ENCODE data around the gene SEMA6C. TPM values are rescaled to one million over a fixed set of nuclear protein-coding genes. Genes with fewer than 3 reads are reported as not detected.
"Not testable (repeated sequence)": the region's sequence is repeated elsewhere in the genome, so short reads cannot be mapped to it uniquely, and the experiment has no call there.

SEMA6C gene
- total and polyA plus RNA-seq, 10 donors = 2.0 to 9.4 (median 4.2) TPM

DNA sequence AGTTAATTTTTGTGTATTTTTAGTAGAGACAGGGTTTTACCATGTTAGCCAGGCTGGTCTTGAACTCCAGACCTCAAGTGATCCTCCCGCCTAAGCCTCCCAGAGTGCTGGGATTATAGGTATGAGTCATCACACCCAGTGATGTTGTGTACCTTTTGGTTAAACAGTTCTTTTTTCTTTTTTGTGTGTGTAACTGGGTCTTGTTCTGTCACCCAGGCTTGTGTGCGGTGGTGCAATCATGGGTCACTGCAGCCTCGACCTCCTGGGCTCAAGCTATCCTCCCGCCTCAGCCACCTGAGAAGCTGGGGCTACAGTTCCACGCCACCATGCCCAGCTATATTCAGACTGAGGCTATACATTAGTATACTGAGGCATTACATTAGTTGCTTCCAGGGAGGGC is 38.1 kb downstream of the SEMA6C start:
- Histone ChIP-seq H3K4me1 (no peaks in the 10 kb centered on the region), H3K9me3 (no peaks in the 10 kb centered on the region), H3K27me3 (replicated peaks in 1 of 7) (no peaks in the 10 kb centered on the region), H3K4me3 (no peak overlapping the region), H3K27ac (no peak overlapping the region), H3K36me3 (peaks cover 4 to 89% (median 24%) of the 10 kb centered on the region in 6 donors)
- WGBS, 5 donors = 90 to 97% (median 95%) methylated on average over 5 of the region's 5 CpGs
- DNase-seq = no peak
- no peak for TF ChIP-seq POLR2AphosphoS5 (IDR thresholded peaks at IDR 0.05)
- no peak for TF ChIP-seq POLR2A (IDR thresholded peaks at IDR 0.05)
- TF ChIP-seq, protein P1, sequence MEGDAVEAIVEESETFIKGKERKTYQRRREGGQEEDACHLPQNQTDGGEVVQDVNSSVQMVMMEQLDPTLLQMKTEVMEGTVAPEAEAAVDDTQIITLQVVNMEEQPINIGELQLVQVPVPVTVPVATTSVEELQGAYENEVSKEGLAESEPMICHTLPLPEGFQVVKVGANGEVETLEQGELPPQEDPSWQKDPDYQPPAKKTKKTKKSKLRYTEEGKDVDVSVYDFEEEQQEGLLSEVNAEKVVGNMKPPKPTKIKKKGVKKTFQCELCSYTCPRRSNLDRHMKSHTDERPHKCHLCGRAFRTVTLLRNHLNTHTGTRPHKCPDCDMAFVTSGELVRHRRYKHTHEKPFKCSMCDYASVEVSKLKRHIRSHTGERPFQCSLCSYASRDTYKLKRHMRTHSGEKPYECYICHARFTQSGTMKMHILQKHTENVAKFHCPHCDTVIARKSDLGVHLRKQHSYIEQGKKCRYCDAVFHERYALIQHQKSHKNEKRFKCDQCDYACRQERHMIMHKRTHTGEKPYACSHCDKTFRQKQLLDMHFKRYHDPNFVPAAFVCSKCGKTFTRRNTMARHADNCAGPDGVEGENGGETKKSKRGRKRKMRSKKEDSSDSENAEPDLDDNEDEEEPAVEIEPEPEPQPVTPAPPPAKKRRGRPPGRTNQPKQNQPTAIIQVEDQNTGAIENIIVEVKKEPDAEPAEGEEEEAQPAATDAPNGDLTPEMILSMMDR (IDR thresholded peaks at IDR 0.05 in 8 of 11, conservative IDR thresholded peaks at IDR 0.05 in 3 of 11) = no peak
- intact Hi-C loops (cut with DNase I; ENCODE audit: low total_unique reads) = no loop called here

DNA sequence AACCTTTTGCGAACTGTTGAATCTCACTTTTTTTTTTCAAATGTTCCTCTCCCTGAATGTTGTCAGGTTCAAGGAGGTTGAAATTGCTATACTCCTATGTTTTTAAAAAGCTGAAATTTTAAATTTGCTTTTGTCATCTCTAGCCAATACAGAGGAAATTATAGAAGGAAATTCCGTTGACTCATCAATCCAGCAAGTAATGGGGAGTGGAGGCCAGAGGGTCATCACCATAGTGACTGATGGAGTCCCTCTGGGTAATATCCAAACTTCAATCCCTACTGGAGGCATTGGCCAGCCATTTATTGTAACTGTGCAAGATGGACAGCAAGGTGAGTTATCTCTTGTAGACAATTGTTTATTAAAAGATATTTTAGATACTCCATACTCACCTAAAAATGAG is 39.5 kb downstream of the SEMA6C start:
- intact Hi-C loops (cut with DNase I; ENCODE audit: low total_unique reads) = no loop called here
- 75 to 84% (median 78%) methylated on average over 2 of the region's 2 CpGs for WGBS, 5 donors
- Histone ChIP-seq H3K4me3 (no peak overlapping the region), H3K9me3 (no peaks in the 10 kb centered on the region), H3K27me3 (replicated peaks in 1 of 7) (no peaks in the 10 kb centered on the region), H3K4me1 (no peaks in the 10 kb centered on the region), H3K36me3 (peaks cover 4 to 89% (median 24%) of the 10 kb centered on the region in 6 donors), H3K27ac (no peak overlapping the region)
- TF ChIP-seq, protein P1 (IDR thresholded peaks at IDR 0.05 in 8 of 11, conservative IDR thresholded peaks at IDR 0.05 in 3 of 11) = no peak
- TF ChIP-seq POLR2AphosphoS5 (IDR thresholded peaks at IDR 0.05) = no peak
- no peak for TF ChIP-seq POLR2A (IDR thresholded peaks at IDR 0.05)
- DNase-seq = no peak

DNA sequence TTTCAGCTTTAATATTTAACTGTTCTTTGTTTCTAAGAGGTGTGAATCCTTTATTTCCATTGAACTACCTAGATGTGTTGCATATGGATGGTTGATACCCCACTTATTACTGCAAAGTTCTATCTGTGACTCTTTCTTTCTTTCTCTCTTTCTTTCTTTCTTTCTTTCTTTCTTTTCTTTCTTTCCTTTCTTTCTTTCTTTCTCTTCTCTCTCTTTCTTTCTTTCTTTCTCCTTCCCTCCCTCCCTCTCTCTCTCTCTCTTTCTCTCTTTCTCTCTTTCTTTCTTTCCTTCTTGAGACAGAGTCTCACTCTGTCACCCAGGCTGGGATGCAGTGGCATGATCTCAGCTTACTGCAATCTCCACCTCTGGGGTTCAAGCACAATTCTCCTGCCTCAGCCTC is 41.8 kb downstream of the SEMA6C start:
- TF ChIP-seq POLR2AphosphoS5 (IDR thresholded peaks at IDR 0.05) (no peak), POLR2A (IDR thresholded peaks at IDR 0.05) (no peak)
- TF ChIP-seq, protein P1 (IDR thresholded peaks at IDR 0.05 in 8 of 11, conservative IDR thresholded peaks at IDR 0.05 in 3 of 11) = no peak
- Histone ChIP-seq H3K27ac (no peak overlapping the region), H3K27me3 (replicated peaks in 1 of 7) (no peaks in the 10 kb centered on the region), H3K9me3 (no peaks in the 10 kb centered on the region), H3K4me1 (no peaks in the 10 kb centered on the region), H3K36me3 (peaks cover 0 to 73% (median 19%) of the 10 kb centered on the region in 6 donors), H3K4me3 (no peak overlapping the region)
- DNase-seq = no peak
- intact Hi-C loops (cut with DNase I; ENCODE audit: low total_unique reads) = loop anchor here (5.0 kb wide), 1 partner anchor 53 kb away; the partner anchor contains the start of gene TNFAIP8L2

DNA sequence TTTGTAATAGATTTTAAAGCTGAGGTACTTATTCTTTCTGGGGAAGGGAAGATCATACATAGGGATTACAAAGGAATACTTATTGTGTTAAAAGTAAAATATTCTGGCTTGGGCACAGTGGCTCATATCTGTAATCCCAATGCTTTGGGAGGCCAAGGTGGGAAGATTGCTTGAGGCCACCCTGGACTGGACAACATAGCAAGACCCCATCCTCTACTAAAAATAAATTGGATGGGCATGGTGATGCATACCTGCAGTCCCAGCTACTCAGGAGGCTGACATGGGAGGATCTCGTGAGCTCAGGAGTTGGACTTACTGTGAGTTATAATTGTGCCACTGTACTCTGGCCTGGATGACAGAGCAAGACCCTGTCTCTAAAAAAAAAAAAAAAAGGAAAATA is 48.3 kb downstream of the SEMA6C start:
- TF ChIP-seq, protein P1 (IDR thresholded peaks at IDR 0.05 in 8 of 11, conservative IDR thresholded peaks at IDR 0.05 in 3 of 11) = no peak
- no peak for TF ChIP-seq POLR2AphosphoS5 (IDR thresholded peaks at IDR 0.05)
- 86 to 100% (median 94%) methylated on average over 1 of the region's 1 CpG for WGBS, 5 donors
- peaks cover 0 to 57% (median 9%) of the 10 kb centered on the region in 6 donors for H3K36me3 ChIP-seq
- H3K4me3 ChIP-seq = no peak overlapping the region
- no peak overlapping the region for H3K27ac ChIP-seq
- H3K4me1 ChIP-seq = no peaks in the 10 kb centered on the region
- H3K9me3 ChIP-seq = no peaks in the 10 kb centered on the region
- no peaks in the 10 kb centered on the region for H3K27me3 ChIP-seq (replicated peaks in 1 of 7)
- intact Hi-C loops (cut with DNase I; ENCODE audit: low total_unique reads) = no loop called here
- DNase-seq = no peak

DNA sequence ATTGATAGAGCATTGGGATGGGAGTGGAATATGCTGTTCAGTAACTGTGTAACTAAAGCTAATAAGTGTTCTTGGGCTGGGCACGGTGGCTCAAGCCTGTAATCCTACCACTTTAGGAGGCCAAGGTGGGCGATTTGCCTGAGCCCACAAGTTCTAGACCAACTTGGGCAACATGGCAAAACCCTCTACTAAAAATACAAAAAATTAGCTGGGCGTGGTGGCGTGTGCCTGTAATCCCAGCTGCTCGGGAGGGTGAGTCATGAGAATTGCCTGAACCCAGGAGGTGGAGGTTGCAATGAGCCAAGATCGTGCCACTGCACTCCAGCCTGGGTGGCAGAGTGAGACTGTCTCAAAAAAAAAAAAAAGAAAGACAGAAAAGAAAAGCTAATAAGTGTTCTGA is 49.0 kb downstream of the SEMA6C start:
- WGBS, 5 donors = 89 to 95% (median 93%) methylated on average over 6 of the region's 6 CpGs
- H3K9me3 ChIP-seq; H3K27ac ChIP-seq; H3K4me1 ChIP-seq; intact Hi-C loops (cut with DNase I; ENCODE audit: low total_unique reads); DNase-seq; H3K27me3 ChIP-seq (replicated peaks in 1 of 7); H3K4me3 ChIP-seq: not testable (repeated sequence)
- peaks cover 0 to 58% (median 10%) of the 10 kb centered on the region in 6 donors for H3K36me3 ChIP-seq

Data from spleen (tissue), 11 donors.